Measurements from ENCODE around the gene ZNF33A. TPM values are rescaled to one million over a fixed set of nuclear protein-coding genes. Genes with fewer than 3 reads are reported as not detected.
A peak's percentile ranks its signal among the peaks of the same experiment; 100 is the strongest.

ZNF33A gene
- total RNA-seq, 1 experiment from 2014 or later = 18.0 TPM

- no TSS peak for BruUV-seq (replicated peaks)
- POLR2A ChIA-PET (ENCODE audit: unreplicated experiment) = no interaction called here
- H3K27me3 ChIP-seq (ENCODE audit: low read length) = no peaks in the 10 kb centered on the region
These were observed 14.8 kb downstream of the ZNF33A start for GRCh38 chr10:38025283-38025682.

GRCh38 chr10:38027986-38028385 lies 17.5 kb downstream of the ZNF33A start:
- no peak overlapping the region for H3K9ac ChIP-seq (ENCODE audit: low read length)
- H3K4me3 ChIP-seq (ENCODE audit: low read length) = no peak overlapping the region
- TF ChIP-seq EZH2 (IDR thresholded peaks at IDR 0.05; ENCODE audit: low read length, unreplicated experiment) (no peak), CTCF (conservative IDR thresholded peaks at IDR 0.05; ENCODE audit: low read depth, low read length) (no peak), EZH2phosphoT487 (IDR thresholded peaks at IDR 0.05; ENCODE audit: borderline replicate concordance, low read length) (no peak)
- H3K79me2 ChIP-seq (ENCODE audit: low read length) = no peaks in the 10 kb centered on the region
- ChIA-PET CTCF (no interaction called here), POLR2A (ENCODE audit: unreplicated experiment) (no interaction called here)
- ATAC-seq (peak; percentile 90), DNase-seq (peak; percentile 68)
- intact Hi-C loops (cut with micrococcal nuclease) = no loop called here
- H3K4me2 ChIP-seq (ENCODE audit: low read length) = no peak overlapping the region
- peaks cover 69% of the 10 kb centered on the region for H3K36me3 ChIP-seq (ENCODE audit: low read depth, low read length)
- H4K20me1 ChIP-seq (ENCODE audit: low read length) = no peaks in the 10 kb centered on the region
- H3K9me2 ChIP-seq (replicated peaks; ENCODE audit: low read length) = no peaks in the 10 kb centered on the region
- no peak overlapping the region for H2AFZ ChIP-seq (ENCODE audit: low read length)
- 0 out of 2 replicates have a peak overlapping the region, but pooled peaks have one; percentile 9 for H3K27ac ChIP-seq (ENCODE audit: low read length)
- no peaks in the 10 kb centered on the region for H3F3A ChIP-seq (ENCODE audit: low read length, unreplicated experiment)
- H3K4me1 ChIP-seq (ENCODE audit: insufficient read depth, low read length) = peaks cover 4% of the 10 kb centered on the region
- no peaks in the 10 kb centered on the region for H3K27me3 ChIP-seq (ENCODE audit: low read length)
- no TSS peak for BruUV-seq (replicated peaks)
- 0 out of 2 replicates have a peak, but pooled peaks cover 6% of the 10 kb centered on the region for H3K9me3 ChIP-seq (ENCODE audit: low read length)

More at GRCh38 chr10:38025283-38025682, 14.8 kb downstream of the ZNF33A start:
- H3K36me3 ChIP-seq (ENCODE audit: low read depth, low read length) = peaks cover 82% of the 10 kb centered on the region
- H3K9me2 ChIP-seq (replicated peaks; ENCODE audit: low read length) = no peaks in the 10 kb centered on the region
- H3F3A ChIP-seq (ENCODE audit: low read length, unreplicated experiment) = no peaks in the 10 kb centered on the region
- no peak overlapping the region for H2AFZ ChIP-seq (ENCODE audit: low read length)
- H3K9me3 ChIP-seq (ENCODE audit: low read length) = 0 out of 2 replicates have a peak, but pooled peaks cover 6% of the 10 kb centered on the region
- intact Hi-C loops (cut with micrococcal nuclease) = no loop called here
- H3K4me2 ChIP-seq (ENCODE audit: low read length) = no peak overlapping the region
- TF ChIP-seq CTCF (conservative IDR thresholded peaks at IDR 0.05; ENCODE audit: low read depth, low read length) (no peak), EZH2 (IDR thresholded peaks at IDR 0.05; ENCODE audit: low read length, unreplicated experiment) (no peak), EZH2phosphoT487 (IDR thresholded peaks at IDR 0.05; ENCODE audit: borderline replicate concordance, low read length) (no peak)
- H3K9ac ChIP-seq (ENCODE audit: low read length) = no peak overlapping the region
- H3K4me3 ChIP-seq (ENCODE audit: low read length) = no peak overlapping the region
- DNase-seq (no peak), ATAC-seq (no peak)
- peaks cover 4% of the 10 kb centered on the region for H3K4me1 ChIP-seq (ENCODE audit: insufficient read depth, low read length)
- CTCF ChIA-PET = no interaction called here
- no peaks in the 10 kb centered on the region for H3K79me2 ChIP-seq (ENCODE audit: low read length)
- no peaks in the 10 kb centered on the region for H4K20me1 ChIP-seq (ENCODE audit: low read length)
- H3K27ac ChIP-seq (ENCODE audit: low read length) = no peak overlapping the region

GRCh38 chr10:38032886-38033285 lies 22.4 kb downstream of the ZNF33A start:
- intact Hi-C loops (cut with micrococcal nuclease) = no loop called here
- peaks cover 53% of the 10 kb centered on the region for H3K36me3 ChIP-seq (ENCODE audit: low read depth, low read length)
- H3K9me2 ChIP-seq (replicated peaks; ENCODE audit: low read length) = no peaks in the 10 kb centered on the region
- POLR2A ChIA-PET (ENCODE audit: unreplicated experiment) = no interaction called here
- BruUV-seq (replicated peaks) = no TSS peak
- TF ChIP-seq EZH2 (IDR thresholded peaks at IDR 0.05; ENCODE audit: low read length, unreplicated experiment) = no peak
- TF ChIP-seq EZH2phosphoT487 (IDR thresholded peaks at IDR 0.05; ENCODE audit: borderline replicate concordance, low read length) = no peak
- no peak for TF ChIP-seq CTCF (conservative IDR thresholded peaks at IDR 0.05; ENCODE audit: low read depth, low read length)
- no peak overlapping the region for H3K4me2 ChIP-seq (ENCODE audit: low read length)
- no peak for DNase-seq
- no peaks in the 10 kb centered on the region for H3F3A ChIP-seq (ENCODE audit: low read length, unreplicated experiment)
- H3K9me3 ChIP-seq (ENCODE audit: low read length) = 0 out of 2 replicates have a peak, but pooled peaks cover under 1% of the 10 kb centered on the region
- H3K9ac ChIP-seq (ENCODE audit: low read length) = no peak overlapping the region
- no peak overlapping the region for H3K27ac ChIP-seq (ENCODE audit: low read length)
- CTCF ChIA-PET = no interaction called here
- H2AFZ ChIP-seq (ENCODE audit: low read length) = no peak overlapping the region
- H3K27me3 ChIP-seq (ENCODE audit: low read length) = no peaks in the 10 kb centered on the region
- H3K4me3 ChIP-seq (ENCODE audit: low read length) = no peak overlapping the region
- H4K20me1 ChIP-seq (ENCODE audit: low read length) = no peaks in the 10 kb centered on the region
- peaks cover under 1% of the 10 kb centered on the region; the same call in 1 of the 2 replicates for H3K4me1 ChIP-seq (ENCODE audit: insufficient read depth, low read length)
- H3K79me2 ChIP-seq (ENCODE audit: low read length) = no peaks in the 10 kb centered on the region
- no peak for ATAC-seq
